IPS-NIHi11 (cell line): ENCODE data around the gene GOLT1A.
"Not testable (repeated sequence)": the region's sequence is repeated elsewhere in the genome, so short reads cannot be mapped to it uniquely, and the experiment has no call there.

Experiments used
- DNase-seq: peaks from one replicate; pipeline ENCODE4 v3.0.0; 2012; ENCODE audit warnings: mixed read lengths, low spot score

The GOLT1A gene

GRCh38 chr1:204248954-204249353 is 35.2 kb upstream of the GOLT1A start:
- no peak for DNase-seq

- DNase-seq: no peak
Measured at GRCh38 chr1:204246876-204247275, 33.1 kb upstream of the GOLT1A start.

DNA sequence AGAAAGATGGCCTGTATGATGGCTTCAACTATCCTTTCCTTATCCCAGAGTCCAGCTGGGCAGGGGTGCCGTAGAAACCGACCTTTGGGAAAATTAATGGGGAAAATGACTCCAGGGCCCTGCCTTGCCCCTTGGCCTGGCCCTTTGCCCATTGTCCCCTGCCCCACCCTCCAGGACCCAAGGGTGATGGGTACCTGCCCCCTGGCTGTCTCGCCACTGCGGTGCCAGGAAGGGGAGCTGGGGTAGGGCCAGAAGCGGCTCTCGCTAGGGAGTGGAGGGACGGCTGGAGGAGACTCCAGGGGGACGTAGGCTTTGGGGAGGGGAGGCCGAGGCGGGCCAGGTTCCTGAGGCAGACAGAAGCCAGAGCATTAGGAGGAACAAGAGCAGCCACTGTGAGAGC is 29.1 kb upstream of the GOLT1A start:
- no peak for DNase-seq

- DNase-seq: no peak
Measured at GRCh38 chr1:204241914-204242313, 28.1 kb upstream of the GOLT1A start.

DNA sequence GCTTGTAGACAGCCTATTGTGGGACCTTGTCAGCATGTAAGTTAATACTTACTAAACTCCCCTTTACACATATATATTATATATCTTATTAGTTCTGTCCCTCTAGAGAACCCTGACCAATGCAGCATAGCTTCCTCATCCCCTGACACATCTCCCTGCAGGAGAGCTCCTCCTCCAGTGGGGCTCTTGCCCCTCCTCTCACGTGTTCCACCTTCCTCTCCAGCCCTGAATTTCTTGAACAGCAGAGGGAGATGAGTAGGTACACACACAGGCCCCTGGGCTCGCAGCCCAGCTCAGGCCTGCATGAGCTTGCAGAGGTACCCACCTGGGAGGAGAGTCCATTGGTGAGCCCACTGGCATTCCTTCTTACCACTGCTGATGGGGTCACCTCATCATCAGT is 27.3 kb upstream of the GOLT1A start:
- no peak for DNase-seq

GRCh38 chr1:204240233-204240632 is 26.4 kb upstream of the GOLT1A start:
- no peak for DNase-seq

GRCh38 chr1:204239401-204239800 is 25.6 kb upstream of the GOLT1A start:
- DNase-seq: not testable (repeated sequence)

DNA sequence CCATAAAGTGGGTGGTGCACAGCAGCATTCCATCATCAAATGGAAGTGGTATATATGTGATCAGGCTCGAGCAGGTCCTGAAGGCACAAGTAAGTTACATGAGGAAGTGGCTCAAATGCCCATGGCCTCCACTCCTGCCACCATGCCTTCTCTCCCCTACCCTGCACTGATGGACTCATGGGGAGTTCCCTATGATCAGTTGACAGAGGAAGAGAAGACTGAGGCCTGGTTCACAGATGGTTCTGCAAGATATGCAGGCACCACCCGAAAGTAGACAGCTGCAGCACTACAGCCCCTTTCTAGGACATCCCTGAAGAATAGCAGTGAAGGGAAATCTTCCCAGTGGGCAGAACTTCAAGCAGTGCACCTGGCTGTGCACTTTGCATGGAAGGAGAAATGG is 24.7 kb upstream of the GOLT1A start:
- DNase-seq: not testable (repeated sequence)

GRCh38 chr1:204237515-204237914 is 23.7 kb upstream of the GOLT1A start:
- not testable (repeated sequence) for DNase-seq

- no peak for DNase-seq
Measured at GRCh38 chr1:204232526-204232925, 18.7 kb upstream of the GOLT1A start.

DNA sequence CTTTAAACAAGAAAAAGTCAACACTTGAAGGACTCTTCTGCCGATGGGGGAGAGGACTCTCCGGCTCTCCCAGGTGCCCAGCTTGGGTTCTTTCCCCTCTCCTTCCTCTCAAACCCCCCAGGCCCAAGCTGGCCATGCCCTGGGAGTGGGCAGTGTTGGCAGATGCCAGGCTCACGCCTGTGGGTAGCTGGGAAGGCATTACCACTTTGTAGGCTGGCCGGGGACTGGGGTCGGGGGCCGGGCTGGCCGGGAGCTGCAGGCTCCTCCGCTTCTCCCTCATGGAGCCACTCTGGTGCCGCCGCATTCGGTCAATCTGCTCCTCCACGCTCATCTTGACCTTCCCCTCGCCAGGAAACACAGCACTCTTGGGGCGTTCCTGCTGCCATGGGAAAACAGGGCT is 16.4 kb upstream of the GOLT1A start:
- DNase-seq: no peak

- no peak for DNase-seq
Measured at GRCh38 chr1:204228896-204229295, 15.1 kb upstream of the GOLT1A start.

DNA sequence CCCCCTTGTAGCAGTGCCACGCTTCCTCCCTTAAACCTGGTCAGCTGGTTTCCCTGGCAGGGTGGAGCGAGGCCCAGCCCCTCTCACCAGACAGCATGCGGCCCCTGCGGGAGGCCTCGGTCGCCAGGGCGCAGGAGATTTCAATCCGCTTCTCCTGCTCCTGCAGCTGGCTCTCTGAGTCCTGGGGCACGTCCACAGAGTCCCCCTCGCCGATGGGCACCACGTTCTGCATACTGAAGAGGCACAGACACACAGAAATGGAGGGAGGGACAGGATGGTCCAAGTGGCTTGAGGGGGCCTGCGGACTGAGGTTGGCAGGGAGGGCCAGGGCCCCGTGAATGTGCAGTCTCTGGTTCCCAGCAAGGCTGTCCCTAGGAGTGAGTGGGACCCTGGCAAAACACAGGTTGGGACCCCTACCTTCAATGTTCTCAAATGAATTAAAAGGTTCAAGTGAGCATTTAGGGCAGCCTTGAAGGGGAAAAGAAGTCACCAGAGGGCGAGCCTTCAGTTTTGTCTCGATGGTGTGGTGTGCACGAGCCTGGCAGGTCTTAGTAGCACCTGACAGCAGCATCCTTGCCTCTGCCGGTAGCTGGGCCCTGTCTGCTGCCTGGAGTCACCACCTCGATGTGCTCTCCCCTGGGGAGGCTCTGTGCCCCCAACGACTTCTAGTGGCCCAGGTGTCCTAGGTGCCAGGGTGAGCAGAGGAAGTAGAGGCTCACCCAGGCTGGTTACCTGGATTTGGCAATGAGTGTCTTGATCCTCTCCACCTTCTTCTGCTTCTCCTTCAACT is 14.4 kb upstream of the GOLT1A start:
- DNase-seq: no peak

DNA sequence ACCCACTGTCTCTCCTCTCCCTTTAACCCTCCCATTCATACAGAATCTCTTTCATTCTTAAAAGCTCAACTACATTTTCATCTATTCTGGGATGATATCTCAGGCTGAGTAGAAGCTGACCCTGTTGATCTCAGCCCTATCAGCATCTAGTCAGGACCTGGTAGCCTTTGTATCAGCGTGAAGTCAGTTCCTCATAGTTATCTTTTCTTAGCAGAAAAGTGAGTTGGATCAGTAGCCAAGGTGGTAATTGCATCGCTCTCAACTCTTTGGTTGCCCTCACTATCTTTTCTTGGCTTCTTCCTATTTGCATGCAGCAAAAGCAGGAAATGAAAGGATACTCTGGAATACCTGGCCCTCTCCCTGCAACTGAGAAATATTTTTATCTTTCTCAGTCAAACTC is 13.6 kb upstream of the GOLT1A start:
- DNase-seq: no peak

GRCh38 chr1:204225841-204226735 is 12.3 kb upstream of the GOLT1A start:
- peak; percentile 52 for DNase-seq

- no peak for DNase-seq
Measured at GRCh38 chr1:204224655-204225054, 10.9 kb upstream of the GOLT1A start.

- no peak for DNase-seq
Measured at GRCh38 chr1:204223129-204223860, 9.5 kb upstream of the GOLT1A start.

- no peak for DNase-seq
Measured at GRCh38 chr1:204222764-204223055, 8.9 kb upstream of the GOLT1A start.

GRCh38 chr1:204222006-204222763 is 8.4 kb upstream of the GOLT1A start:
- no peak for DNase-seq

- no peak for DNase-seq
Measured at GRCh38 chr1:204221271-204221670, 7.5 kb upstream of the GOLT1A start.

- no peak for DNase-seq
Measured at GRCh38 chr1:204219971-204220616, 6.3 kb upstream of the GOLT1A start.
